B cell (primary cell): ENCODE data around the gene FABP3. TPM values are rescaled to one million over a fixed set of nuclear protein-coding genes. Genes with fewer than 3 reads are reported as not detected.

Source experiments
- ATAC-seq: fragments of 200-7000 bp; cut with Tn5 transposase; one replicate; pipeline ENCODE4 v1.10.0; 2021; ENCODE audit warnings: low read depth, mild to moderate bottlenecking, moderate number of reproducible peaks, moderate library complexity
- CTCF ChIA-PET: fragments of 350-600 bp; sonication (Branson Sonifier 250); formaldehyde crosslinking; loops from one replicate; lab custom pipeline; 2021; ENCODE audit warnings: antibody characterized with exemption, inconsistent platforms; lab: Charles Lee
- POLR2A ChIA-PET: fragments of 350-600 bp; sonication (Branson Sonifier 250); formaldehyde crosslinking; loops from one replicate; lab custom pipeline; 2021; ENCODE audit warnings: antibody characterized with exemption; lab: Charles Lee
- DNase-seq: peaks from one replicate; pipeline ENCODE4 v3.0.0; 2013
- H2AFZ ChIP-seq: 2 replicates; pipeline ENCODE4 v1.6.1; 2012; ENCODE audit warnings: mild to moderate bottlenecking, low read depth, low read length; ENCODE audit not compliant: insufficient read depth, poor library complexity, severe bottlenecking
- H3K27ac ChIP-seq, 2 donors: 1 replicate in 1 of 2; 2 replicates in 1 of 2; pipeline ENCODE4 v1.5.1; 2012 to 2013; ENCODE audit warnings: low read length in 2 of 2, mild to moderate bottlenecking in 2 of 2, moderate library complexity in 1 of 2
- H3K27me3 ChIP-seq, 4 experiments: fragments of 200-600 bp in 1 of 4; sonication (generic) in 1 of 4; replicated peaks in 1 of 4; 1 replicate in 2 of 4; 2 replicates in 2 of 4; pipeline versions ENCODE4 v1.6.1 to v1.7.0; 2013 to 2016; ENCODE audit warnings: low read length in 3 of 4, mild to moderate bottlenecking in 2 of 4, mixed read lengths in 1 of 4, moderate library complexity in 1 of 4; ENCODE audit not compliant: insufficient read depth in 4 of 4, control insufficient read depth in 3 of 4; ENCODE audit errors: control extremely low read depth in 1 of 4
- H3K36me3 ChIP-seq, 2 experiments: replicated peaks in 1 of 2; 1 replicate in 1 of 2; 2 replicates in 1 of 2; pipeline versions ENCODE4 v1.6.1 to v1.7.1; 2013; ENCODE audit warnings: low read length in 1 of 2; ENCODE audit not compliant: insufficient read depth in 2 of 2, control insufficient read depth in 1 of 2; ENCODE audit errors: control extremely low read depth in 1 of 2, extremely low read depth in 1 of 2
- H3K4me1 ChIP-seq, 2 donors: fragments of 200-600 bp in 1 of 2; sonication (generic) in 1 of 2; 1 replicate in 1 of 2; 2 replicates in 1 of 2; pipeline versions ENCODE4 v1.5.1 to v1.6.1; 2013 to 2017; ENCODE audit warnings: low read length in 2 of 2; ENCODE audit not compliant: control insufficient read depth in 2 of 2, insufficient read depth in 2 of 2
- H3K4me2 ChIP-seq: replicated peaks from 2 replicates; pipeline ENCODE3; 2012; ENCODE audit warnings: mild to moderate bottlenecking, low read depth, low read length; ENCODE audit not compliant: poor library complexity, severe bottlenecking
- H3K4me3 ChIP-seq, 5 experiments: fragments of 200-600 bp in 1 of 5; sonication (generic) in 1 of 5; 1 replicate in 3 of 5; 2 replicates in 2 of 5; pipeline versions ENCODE4 v1.5.1 to v1.7.0; 2011 to 2016; ENCODE audit warnings: low read length in 4 of 5, mild to moderate bottlenecking in 4 of 5, low read depth in 2 of 5, control low read depth in 1 of 5, moderate library complexity in 1 of 5; ENCODE audit not compliant: insufficient read depth in 1 of 5; ENCODE audit errors: control extremely low read depth in 1 of 5, extremely low read depth in 1 of 5
- H3K79me2 ChIP-seq: fragments of 200-600 bp; sonication (generic); one replicate; pipeline ENCODE4 v1.6.0; 2016; ENCODE audit warnings: low read length; ENCODE audit not compliant: control insufficient read depth, insufficient read depth
- H3K9ac ChIP-seq: fragments of 200-600 bp; sonication (generic); 2 replicates; pipeline ENCODE4 v1.6.1; 2017; ENCODE audit warnings: mild to moderate bottlenecking, low read length, moderate library complexity
- H3K9me3 ChIP-seq, 3 donors: one replicate each; pipeline versions ENCODE4 v1.6.1 to v1.7.1; 2013; ENCODE audit warnings: low read length in 2 of 3; ENCODE audit not compliant: control insufficient read depth in 2 of 3, insufficient read depth in 1 of 3; ENCODE audit errors: control extremely low read depth in 1 of 3
- H4K20me1 ChIP-seq: 2 replicates; pipeline ENCODE4 v1.6.0; 2012; ENCODE audit warnings: mild to moderate bottlenecking, low read length; ENCODE audit not compliant: insufficient read depth, control insufficient read depth, poor library complexity, severe bottlenecking
- H3K27ac Mint-ChIP-seq: one replicate; pipeline ENCODE4 v1.8.0; 2021; ENCODE audit warnings: mixed read lengths
- H3K27me3 Mint-ChIP-seq: one replicate; pipeline ENCODE4 v1.8.0; 2021; ENCODE audit warnings: mixed read lengths
- H3K4me1 Mint-ChIP-seq: one replicate; pipeline ENCODE4 v1.8.0; 2021; ENCODE audit warnings: mixed read lengths
- H3K4me3 Mint-ChIP-seq: one replicate; pipeline ENCODE4 v1.8.0; 2021; ENCODE audit warnings: mixed read lengths
- H3K9me3 Mint-ChIP-seq: one replicate; pipeline ENCODE4 v1.8.0; 2022; ENCODE audit warnings: mixed read lengths; ENCODE audit not compliant: insufficient read depth
- CTCF ChIP-seq: fragments of 200-600 bp; IDR thresholded peaks from one replicate; pipeline ENCODE4 v1.8.0; 2022; ENCODE audit warnings: antibody characterized with exemption, mild to moderate bottlenecking
- EZH2 ChIP-seq: IDR thresholded peaks from 2 replicates; pipeline ENCODE4 v1.6.1; 2012; ENCODE audit warnings: borderline replicate concordance, low read depth, mild to moderate bottlenecking, moderate library complexity, low read length; ENCODE audit not compliant: insufficient read depth, poor library complexity, severe bottlenecking
- WGBS: methylation state at CpG from one replicate; pipeline ENCODE4 v1.1.5; 2013; ENCODE audit warnings: missing lambda C conversion rate; ENCODE audit not compliant: insufficient coverage; 5-methylcytosine and 5-hydroxymethylcytosine counted together
- intact Hi-C: fragments of 100-400 bp; cut with micrococcal nuclease; formaldehyde crosslinking; loops from one replicate; pipeline ENCODE4 v1.10.0; 2022
- polyA plus RNA-seq: library from polyadenylated mRNA; depleted of rRNA; stranded (reverse); fragments of >200 nt; gene quantifications from 2 replicates; pipeline ENCODE4 v1.2.3, GENCODE V29; 2012
- total RNA-seq, 2 donors: library from RNA; stranded (reverse); fragments of 120-200 nt in 1 of 2; gene quantifications; 1 replicate in 1 of 2; 2 replicates in 1 of 2; pipeline versions ENCODE4 v1.2.3 to v1.2.4, GENCODE V29; 2013 to 2022

Gene FABP3
- total and polyA plus RNA-seq, 2 donors (not counting 1 experiment from before 2014, with no cell fraction given) = not detected

GRCh38 chr1:31408788-31409318 is 36.0 kb upstream of the FABP3 start:
- no peak overlapping the region for H3K4me3 Mint-ChIP-seq
- intact Hi-C loops = no loop called here

More at GRCh38 chr1:31408788-31409318, 36.0 kb upstream of the FABP3 start:
- Mint-ChIP-seq H3K4me1 (peaks cover 10% of the 10 kb centered on the region), H3K9me3 (no peaks in the 10 kb centered on the region), H3K27ac (no peak overlapping the region), H3K27me3 (peaks cover 49% of the 10 kb centered on the region)
- Histone ChIP-seq H3K4me2 (no peak overlapping the region), H3K79me2 (no peaks in the 10 kb centered on the region), H3K9ac (no peak overlapping the region), H2AFZ (no peak overlapping the region), H3K36me3 (no peaks in the 10 kb centered on the region), H3K27ac (no peak overlapping the region), H3K4me1 (peaks cover 12 to 13% of the 10 kb centered on the region in 2 donors), H4K20me1 (no peaks in the 10 kb centered on the region), H3K4me3 (no peak overlapping the region), H3K9me3 (peaks cover 0 to 6% (median 0%) of the 10 kb centered on the region in 3 donors), H3K27me3 (peaks cover 0 to 43% (median 15%) of the 10 kb centered on the region in 4 experiments)
- ChIA-PET CTCF (interaction anchor here (0.7 to 4.1 kb wide), 2 partner anchors 13 to 607 kb away, joined by 3 to 20 read pairs; no protein-coding TSS in a partner anchor), POLR2A (no interaction called here)
- WGBS = 89% methylated on average over 5 of the region's 5 CpGs
- DNase-seq (no peak), ATAC-seq (no peak)
- no peak for TF ChIP-seq CTCF
- no peak for TF ChIP-seq EZH2
